Vagina (tissue), 2 donors: ENCODE data around the gene VWF.

Experiments
- CTCF ChIP-seq, 3 experiments: fragments of 450-650 bp in 2 of 3; fragments of 200-600 bp in 1 of 3; sonication (generic) in 1 of 3; IDR thresholded peaks; one replicate each; pipeline ENCODE4 v1.5.1; 2017 to 2019; ENCODE audit warnings: antibody characterized with exemption in 3 of 3, mild to moderate bottlenecking in 2 of 3, moderate library complexity in 2 of 3
- POLR2A ChIP-seq, 2 donors: fragments of 450-650 bp; IDR thresholded peaks; one replicate each; pipeline ENCODE4 v1.6.1; 2017; ENCODE audit warnings: antibody characterized with exemption in 2 of 2, mild to moderate bottlenecking in 2 of 2, moderate library complexity in 2 of 2
- POLR2AphosphoS5 ChIP-seq, 2 donors: sonication (generic); formaldehyde crosslinking; IDR thresholded peaks; one replicate each; pipeline ENCODE4 v1.9.0; 2017; ENCODE audit warnings: antibody characterized with exemption in 2 of 2, mild to moderate bottlenecking in 2 of 2, low read depth in 1 of 2; ENCODE audit not compliant: insufficient read depth in 1 of 2

GRCh38 chr12:5904969-5905368 is 219.5 kb downstream of the VWF start:
- TF ChIP-seq POLR2A (IDR thresholded peaks at IDR 0.05) (no peak), CTCF (IDR thresholded peaks at IDR 0.05) (no peak), POLR2AphosphoS5 (IDR thresholded peaks at IDR 0.05; ENCODE audit: insufficient read depth in 1 of 2, low read depth in 1 of 2) (no peak)
